ENCODE data around the gene KLF15.

DNA sequence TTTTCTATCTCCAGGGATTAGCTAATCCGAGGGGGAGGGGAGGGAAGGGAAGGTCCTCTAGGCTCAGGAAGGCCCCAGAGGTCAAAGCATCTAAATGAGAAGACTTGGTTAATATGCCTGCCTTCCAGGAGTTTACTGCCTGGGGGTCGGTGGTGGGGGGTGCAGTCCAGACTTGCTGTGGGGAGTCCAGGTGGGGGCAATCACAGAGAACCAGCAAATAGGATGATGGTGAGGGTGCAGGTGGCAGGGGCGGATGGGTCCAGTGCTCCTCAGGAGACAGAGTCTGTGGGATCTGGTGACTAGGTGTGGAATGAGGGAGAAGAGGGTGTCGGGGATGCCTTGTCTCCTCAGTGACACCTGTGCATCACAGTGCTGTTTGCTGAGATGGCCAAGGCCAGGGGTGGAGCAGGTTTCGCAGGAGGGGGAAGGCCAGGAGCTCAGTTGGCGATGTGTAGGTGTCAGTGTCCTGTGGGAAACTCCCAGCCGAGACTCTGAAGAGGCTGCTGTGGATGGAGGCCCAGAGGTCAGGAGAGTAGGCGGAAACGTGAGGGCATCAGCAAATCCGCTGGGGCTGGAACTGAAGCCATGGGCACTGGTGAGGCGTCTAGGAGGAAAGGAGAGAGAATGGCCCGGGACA, 45.6 kb upstream of the KLF15 start:
- TF ChIP-seq CTCF (IDR thresholded peaks at IDR 0.05) (no peak), POLR2A (IDR thresholded peaks at IDR 0.05) (no peak)

Measured in lower leg skin (tissue), 3 donors.